HG03558 (cell line): ENCODE measurements around the gene RABL3.
"Not testable (repeated sequence)": the region's sequence is repeated elsewhere in the genome, so short reads cannot be mapped to it uniquely, and the experiment has no call there.

ENCODE experiments used
- ATAC-seq: cut with Tn5 transposase; IDR thresholded peaks from one replicate; pipeline ENCODE4 v1.9.1; 2021; ENCODE audit warnings: moderate number of reproducible peaks; ENCODE audit not compliant: unreplicated experiment; ENCODE audit errors: extremely low read depth

Gene RABL3

DNA sequence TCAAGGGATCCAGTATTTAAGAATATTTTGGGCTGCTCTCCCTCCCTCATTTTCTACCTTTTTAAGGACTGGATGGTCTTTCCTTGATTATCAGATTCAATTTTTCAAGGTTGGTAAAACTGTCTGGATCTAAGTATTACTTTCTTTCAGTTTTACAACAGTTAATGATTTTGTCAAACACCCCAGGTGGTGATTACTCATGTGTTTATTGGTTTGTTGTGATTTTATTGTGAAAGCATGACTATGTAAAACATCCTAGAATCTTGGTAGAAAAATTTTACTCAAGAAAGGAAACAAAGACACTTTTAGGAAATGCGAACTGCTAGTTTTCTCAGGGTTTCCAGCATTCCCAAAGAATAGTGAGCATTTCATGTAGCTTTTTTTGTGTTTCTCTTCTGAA, 7.5 kb upstream of the RABL3 start:
- ATAC-seq, result no peak

DNA sequence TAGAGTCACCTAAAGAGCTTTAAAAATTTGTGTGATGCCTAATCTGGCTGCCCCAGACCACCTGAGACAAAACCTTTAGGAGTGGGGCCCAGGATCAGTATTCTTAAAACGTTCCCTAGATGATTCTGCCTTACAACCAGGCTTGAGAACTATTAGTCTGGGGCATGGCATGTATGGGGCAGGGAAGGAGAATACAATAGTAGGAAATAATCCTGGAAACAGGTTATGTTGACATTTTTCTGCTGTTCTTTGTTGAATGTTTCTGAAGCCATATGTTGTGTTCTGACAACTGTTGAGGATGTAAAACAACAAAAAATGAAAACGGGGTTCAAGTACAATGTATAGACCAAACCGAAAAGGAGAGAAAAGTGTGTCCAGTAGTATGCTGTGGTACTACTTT, 3.1 kb upstream of the RABL3 start:
- no peak for ATAC-seq

DNA sequence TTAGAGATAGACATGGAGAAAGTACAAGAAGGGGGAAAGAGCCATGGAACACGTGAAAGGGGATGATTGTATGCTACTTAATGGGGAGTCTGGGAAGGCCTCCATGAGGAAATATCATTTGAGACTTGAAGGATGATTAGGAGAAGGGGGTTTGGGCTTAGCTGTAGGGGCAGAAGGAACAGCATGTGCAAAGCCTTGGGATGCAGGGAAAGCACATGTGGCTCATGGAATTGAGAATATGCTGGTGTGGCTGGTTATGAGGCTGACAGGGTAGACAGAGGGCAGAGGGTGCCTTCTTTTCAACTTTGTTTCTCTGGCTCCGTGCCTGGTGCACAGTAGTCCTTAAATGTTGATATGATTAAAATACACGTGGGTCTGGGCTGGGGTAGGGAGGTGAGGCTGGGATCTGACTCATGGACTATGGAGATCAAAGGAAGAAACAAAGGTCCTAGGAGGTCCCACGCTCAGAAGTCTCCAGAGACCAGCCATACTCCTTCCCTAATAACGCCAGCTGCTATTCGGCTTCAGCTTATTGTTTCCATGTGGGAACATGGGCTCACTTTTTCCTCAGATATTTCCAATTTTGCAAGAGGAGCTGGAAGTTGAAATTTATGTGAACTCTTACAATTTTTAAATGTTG, 1.4 kb upstream of the RABL3 start:
- no peak for ATAC-seq

DNA sequence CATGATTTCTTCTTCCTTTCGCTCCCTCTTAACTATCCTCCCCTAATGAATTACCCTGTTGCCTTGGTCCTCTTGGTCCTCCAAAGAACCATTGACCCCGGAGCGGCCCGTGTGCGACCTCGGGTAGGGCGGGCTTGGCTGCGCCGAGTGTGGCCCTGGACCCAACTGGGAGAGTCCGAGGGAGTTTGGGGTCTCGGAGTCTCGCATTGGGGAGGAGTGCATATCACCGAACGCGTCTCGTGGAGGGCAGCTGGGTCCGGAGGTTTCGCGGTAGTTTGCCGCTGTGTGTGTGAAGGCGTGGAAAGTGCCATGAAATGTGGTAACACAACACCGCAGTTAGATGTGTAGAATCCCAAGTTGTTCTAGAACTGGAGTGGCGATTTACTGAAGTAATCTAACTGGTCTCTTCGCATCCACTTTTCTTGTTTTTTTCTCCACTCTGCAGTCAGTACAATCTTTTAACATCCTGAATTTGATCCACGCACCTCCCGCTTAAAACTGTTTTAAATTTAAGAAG, 591 bp upstream of the RABL3 start:
- peak; percentile 1 for ATAC-seq

DNA sequence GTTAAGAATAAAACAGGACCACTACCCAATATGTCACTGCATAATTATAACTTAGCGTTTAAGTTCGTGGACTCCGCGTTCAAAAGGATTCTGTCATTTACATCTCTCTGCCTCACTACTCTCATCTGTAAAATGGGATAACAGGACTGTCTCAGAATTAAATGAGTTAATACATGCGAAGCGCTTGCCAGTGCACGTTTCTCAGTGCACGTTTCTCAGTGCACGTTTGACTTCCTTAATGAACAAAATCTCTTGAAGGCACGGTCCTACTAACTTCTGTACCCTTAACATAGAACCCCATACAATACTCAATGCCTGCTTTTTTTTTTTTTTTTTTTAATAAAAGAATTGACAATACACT, 499 bp downstream of the RABL3 start:
- peak; percentile 3 for ATAC-seq

DNA sequence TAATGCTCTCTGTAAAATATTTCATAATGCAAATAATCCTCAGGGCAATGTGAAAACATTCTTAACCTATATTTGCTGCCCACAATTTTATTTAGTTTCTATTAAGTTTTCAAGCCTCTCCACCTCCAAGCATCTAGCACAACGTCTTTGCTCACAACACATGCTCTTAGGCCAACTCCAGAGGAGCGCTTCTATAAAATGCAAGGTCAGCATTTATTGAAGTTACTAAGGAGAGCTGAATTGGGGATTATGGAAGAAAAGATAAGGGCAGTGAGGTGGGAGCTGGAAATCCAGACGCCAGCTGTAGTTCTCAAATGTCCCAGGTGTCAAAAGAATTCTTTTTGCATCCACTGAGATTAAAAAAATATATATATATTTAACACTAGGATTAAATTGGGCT, 996 bp downstream of the RABL3 start:
- no peak for ATAC-seq

DNA sequence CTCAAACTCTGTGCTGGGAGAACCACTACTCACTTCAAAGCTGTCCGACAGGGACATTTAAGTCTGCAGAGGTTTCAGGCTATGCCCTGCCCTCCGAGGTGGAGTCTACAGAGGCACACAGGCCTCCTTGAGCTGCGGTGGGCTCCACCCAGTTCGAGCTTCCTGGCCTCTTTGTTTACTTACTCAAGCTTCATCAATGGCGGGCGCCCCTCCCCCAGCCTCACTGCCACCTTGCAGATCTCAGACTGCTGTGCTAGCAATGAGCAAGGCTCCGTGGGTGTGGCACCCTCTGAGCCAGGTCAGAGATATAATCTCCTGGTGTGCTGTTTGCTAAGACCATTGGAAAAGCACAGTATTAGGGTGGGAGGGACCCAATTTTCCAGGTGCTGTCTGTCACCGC, 4.3 kb downstream of the RABL3 start:
- ATAC-seq, result not testable (repeated sequence)

DNA sequence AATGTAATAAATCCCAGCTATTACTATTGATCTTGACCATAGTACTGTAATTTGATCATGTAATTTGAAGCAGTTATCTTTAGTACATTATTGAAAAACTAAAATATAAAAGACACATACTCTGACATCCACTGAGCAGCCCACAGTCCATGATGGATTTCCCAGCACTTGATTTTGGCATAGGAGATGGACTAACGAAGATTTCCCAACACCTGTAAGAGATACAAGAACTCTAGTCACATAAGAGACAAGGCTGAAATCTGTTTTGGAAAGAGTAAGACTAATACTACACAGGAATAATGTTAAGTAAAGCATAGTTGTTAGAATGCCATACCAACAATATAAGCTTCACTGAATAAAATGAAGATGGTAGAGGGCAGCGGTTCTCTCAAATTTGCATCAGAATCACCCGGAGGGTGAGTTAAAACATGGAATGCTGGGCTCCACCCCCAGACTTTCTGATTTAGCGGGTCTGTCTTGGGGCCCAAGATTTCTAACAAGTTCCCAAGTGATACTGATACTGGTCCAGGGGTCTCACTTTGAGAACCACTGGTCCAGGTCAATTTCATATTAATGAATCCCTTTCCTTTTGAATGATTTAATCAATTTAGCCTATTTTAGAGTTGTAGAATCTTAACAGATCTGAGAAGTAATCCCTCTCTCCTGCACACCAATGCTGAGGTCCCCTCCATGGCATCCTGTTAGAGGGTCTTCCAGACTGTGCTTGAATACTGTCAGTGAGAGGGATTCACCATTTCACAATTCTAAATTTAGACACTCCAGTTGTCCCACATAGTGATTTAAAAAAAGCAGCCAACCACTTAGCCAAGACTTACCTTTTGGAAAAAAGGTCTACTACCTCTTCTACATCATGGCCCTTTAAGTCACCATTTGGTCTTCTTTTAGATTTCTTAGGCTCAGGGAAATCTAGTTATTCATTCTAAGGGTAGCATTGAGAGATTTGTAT, 11.5 kb downstream of the RABL3 start:
- ATAC-seq, result no peak

DNA sequence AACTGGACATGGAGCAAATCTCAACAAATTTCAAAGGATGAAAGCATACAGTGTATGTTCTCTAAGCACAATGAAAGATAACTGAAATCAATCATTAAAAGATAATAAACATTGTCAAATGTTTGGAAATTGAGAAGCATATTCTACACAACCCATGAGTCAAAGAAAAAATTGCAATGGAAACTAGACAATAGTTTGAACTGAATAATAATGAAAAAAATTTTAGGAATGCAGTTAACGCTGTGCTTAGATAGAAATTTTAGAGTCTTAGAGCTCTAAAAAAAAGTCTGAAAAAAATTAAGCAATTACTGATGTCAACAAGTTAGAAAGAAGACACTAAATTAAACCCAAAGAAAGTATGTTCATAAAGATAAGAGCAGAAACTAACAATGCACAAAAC, 15.5 kb downstream of the RABL3 start:
- no peak for ATAC-seq

DNA sequence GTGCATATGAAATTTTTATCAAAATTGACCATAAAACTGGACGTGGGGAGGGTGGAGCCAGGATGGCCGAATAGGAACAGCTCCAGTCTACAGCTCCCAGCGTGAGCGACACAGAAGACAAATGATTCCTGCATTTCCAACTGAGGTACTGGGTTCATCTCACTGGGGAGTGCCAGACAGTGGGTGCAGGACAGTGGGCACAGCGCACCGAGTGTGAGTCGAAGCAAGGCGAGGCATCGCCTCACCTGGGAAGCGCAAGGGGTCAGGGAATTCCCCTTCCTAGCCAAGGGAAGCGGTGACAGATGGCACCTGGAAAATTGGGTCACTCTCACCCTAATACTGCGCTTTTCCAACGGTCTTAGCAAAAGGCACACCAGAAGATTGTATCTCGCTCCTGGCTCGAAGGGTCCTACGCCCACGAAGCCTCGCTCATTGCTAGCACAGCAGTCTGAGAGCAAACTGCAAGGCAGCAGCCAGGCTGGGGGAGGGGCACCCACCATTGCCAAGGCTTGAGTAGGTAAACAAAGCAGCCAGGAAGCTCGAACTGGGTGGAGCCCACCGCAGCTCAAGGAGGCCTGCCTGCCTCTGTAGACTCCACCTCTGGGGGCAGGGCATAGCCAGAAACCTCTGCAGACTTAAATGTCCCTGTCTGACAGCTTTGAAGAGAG, 23.0 kb downstream of the RABL3 start:
- not testable (repeated sequence) for ATAC-seq

DNA sequence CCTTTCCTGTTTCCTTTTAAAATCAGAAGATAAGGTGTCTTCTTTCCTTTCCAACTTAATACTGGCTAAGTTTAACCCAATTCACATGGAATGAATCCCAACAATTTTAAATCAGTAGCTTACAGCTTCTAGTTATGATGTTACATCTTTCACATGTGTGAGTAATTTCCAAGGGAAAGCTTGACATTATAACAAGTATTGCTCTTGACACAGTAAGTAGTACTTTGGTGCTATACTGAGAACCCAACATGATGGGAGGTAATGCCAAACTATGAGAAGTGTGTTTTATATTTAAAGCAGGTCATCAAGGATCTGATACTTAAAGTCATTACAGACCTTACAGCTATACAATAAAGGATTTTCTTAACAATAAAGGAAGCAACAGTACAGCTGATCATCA, 29.1 kb downstream of the RABL3 start:
- no peak for ATAC-seq

DNA sequence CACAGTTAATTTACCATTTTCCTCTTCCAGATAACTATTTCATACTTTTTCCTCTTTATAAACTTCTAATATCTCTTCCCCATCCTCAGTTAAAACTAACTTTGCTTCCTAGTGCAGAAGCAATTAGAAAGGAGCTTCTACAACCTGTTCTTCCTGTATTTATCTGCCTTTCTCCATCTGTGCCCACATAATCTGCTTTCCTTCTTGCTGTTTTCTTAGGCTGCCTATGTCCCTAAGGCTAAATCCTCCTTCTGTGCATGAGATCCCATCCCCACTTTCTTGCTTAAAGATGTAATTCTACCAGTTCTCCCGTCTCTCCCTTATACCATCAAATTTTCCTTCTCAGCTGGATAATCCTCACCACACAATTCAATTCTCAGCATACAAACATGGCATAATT, 31.9 kb downstream of the RABL3 start:
- ATAC-seq, result no peak

DNA sequence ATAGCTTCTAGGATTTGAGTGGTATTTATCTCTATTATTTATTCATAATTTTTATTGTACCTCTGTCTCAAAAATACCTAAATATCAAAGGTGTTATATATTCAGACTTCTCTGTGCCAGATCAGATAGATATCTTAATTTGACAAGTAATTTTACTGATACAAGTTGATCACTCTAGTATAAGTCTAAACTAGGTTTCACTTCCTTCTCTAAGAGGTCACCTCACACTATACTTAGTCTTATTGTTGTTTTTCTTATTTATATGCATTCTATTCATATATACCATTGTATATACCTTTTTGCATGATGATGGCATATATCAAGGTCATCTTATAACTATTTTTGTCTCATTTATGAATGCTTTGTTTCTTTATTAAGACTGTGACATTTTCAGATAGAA, 33.9 kb downstream of the RABL3 start:
- no peak for ATAC-seq

DNA sequence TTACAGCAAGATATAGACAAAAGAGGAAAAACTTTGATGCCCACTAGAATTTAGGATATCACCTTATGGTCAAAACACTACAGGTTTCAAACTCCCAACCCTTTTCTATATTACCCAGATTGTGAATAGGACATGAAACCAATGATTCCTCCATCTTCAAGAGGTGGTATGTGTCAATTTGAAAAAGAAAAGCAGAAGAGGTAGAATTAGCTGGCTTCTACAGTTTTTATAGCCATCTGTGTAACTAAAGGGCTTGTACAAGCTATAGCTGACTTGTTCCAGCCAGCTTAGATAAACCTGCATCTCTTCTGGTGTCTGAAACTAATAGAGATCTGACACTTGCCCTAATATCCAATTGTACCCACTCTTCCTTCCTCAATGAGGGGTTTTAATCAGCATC, 35.4 kb downstream of the RABL3 start:
- no peak for ATAC-seq

DNA sequence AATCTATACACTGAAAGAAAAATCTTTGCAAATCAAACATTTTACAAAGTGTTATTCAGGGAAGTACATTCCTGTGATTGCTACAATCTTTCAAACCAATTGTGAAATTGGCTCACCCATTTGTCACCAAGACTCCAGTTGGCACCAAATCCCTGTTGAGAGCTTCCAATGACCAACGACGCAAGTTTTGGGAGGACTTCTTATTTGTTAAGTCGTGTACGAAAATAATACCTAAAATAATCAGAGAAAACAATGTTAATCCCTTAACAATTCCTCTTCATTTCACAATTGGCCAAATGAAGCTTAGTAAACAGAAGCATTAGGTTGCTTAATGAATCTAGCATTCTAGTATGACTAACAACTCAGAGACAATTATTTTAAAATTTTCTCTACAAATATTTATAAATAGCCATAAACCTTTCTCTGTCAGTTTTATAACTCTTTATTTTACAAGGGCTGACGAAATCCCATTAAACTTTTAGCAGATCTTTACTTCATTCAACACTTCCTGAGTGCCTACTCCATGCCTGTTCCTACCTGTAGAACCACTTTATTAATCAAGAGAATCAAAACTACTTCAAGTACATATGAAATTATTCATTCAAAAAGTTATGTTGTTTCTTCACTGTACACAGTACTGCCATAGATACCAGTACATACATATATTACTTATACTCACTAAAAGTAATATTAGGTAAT, 36.3 kb downstream of the RABL3 start:
- no peak for ATAC-seq

DNA sequence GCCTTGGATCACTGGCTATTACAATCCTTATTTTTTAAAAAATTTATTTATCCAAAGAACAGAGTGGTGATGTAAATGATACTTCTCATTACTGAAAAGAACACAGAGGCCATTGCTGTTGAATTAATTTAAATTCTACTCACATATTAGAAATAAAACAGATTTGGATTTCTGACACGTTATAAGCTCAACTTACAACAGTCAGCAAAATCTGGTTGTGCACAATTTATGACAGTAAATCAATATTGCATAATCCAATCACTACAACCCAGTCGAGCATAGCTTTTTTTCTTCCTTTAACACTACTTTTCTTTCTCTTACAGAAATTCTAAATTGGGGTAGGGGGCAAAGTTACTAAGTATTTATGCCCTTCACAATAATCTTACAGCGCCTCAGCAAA, 43.0 kb downstream of the RABL3 start:
- no peak for ATAC-seq

DNA sequence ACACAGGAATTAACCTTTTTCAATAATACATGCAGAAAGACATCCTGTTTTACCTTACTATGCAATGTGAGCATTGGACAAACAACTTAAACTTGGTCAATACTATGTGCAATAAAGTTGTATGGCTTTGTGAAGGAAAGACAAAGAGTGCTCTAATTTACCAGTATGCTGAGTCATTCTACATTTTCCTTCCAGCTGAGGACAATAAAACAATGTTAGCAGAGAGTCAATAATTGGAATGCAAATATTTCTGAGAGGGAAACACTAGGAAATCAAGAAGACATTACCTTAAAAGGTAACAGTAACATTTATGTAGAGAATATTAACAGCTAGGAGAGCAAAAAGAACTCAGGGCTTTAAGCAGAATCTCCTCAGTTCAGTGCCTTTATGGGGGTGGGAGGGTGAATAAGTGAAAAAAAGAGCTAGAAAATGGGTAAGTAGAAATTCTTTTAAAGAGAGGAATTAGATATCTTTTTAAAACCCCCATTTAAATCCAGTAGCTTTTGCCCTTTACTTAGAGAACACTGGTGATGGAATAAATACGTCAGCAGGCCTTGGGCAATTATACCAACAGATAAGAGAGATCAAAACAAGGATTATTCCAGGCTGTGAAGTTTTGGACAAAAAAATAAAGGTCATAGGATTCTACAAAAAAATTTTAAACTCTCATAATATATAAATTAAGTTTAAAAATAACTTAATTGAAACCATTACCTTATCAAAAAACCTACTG, 48.7 kb downstream of the RABL3 start:
- ATAC-seq, result no peak

DNA sequence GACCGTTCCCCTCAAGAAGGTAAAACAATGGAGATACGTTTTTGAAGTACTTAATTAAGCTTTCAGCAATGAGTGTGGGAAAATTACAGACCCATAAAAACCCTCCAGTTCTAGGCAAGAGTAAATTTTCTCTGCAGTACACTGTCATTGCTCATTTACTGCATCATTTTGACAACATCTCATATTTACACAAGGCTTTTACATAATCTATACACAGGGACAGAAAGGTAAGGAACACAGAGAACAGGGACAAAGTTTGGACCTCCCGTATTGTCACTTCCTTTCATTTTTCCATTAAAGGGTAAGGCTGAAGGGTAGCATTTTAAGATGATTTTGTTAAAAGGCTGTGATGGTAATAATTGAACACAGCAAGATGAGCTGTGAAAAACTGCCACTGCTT, 52.9 kb downstream of the RABL3 start:
- ATAC-seq, result no peak

DNA sequence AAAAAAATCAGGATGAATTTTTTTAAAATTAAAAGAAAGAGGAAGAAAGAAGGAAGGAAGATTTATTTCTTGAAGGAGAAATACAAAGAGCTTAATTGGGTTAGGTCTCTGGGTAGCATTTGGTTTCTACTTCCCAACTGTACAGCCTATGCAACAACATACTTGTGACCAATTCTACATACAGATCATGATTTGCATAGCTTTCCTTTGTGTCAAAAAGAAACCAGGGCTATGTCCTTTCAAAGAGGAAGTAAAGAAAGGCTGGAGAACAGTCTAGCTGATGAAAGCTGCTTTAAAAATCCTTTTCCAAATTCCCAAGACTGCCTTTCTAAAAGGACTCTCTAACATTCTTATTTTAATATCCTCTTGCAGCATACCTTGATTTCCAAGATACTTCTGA, 54.2 kb downstream of the RABL3 start:
- ATAC-seq, result peak; percentile 97

DNA sequence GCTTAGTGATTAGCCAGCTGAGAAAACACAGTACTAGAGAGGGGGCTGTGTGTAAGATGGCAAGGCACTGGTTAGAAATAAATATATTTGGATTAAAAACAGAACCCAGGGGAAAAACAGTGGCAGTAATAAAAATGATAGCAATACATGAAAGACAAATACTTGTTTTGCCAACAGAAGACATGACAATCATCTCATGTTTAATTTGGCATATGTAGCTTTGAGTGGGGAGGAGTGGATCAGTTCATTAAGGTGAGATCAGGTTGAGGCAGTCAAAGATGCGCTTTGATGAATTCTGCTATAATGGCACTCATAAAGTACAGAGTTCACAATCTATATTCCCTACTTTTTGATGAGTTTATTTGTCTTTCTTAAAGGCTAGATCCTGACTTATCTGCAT, 56.9 kb downstream of the RABL3 start:
- ATAC-seq, result no peak
